CD4-positive, alpha-beta T cell (primary cell): Measurements from ENCODE around the gene ULK4. TPM values are rescaled to one million over a fixed set of nuclear protein-coding genes. Genes with fewer than 3 reads are reported as not detected.

Experiments
- ATAC-seq: fragments of 200-7000 bp; cut with Tn5 transposase; one replicate; pipeline ENCODE4 v1.10.0; 2022; ENCODE audit warnings: mild to moderate bottlenecking; ENCODE audit not compliant: poor library complexity
- CTCF ChIA-PET: fragments of 350-600 bp; sonication (Branson Sonifier 250); formaldehyde crosslinking; loops from one replicate; lab custom pipeline; 2021; ENCODE audit warnings: antibody characterized with exemption, inconsistent platforms; lab: Charles Lee
- POLR2A ChIA-PET: fragments of 350-600 bp; sonication (Branson Sonifier 250); formaldehyde crosslinking; loops from one replicate; lab custom pipeline; 2021; ENCODE audit warnings: antibody characterized with exemption, inconsistent platforms; lab: Charles Lee
- DNase-seq, 14 experiments: peaks; one replicate each; pipeline ENCODE4 v3.0.0-alpha.2; 2013 to 2020; ENCODE audit warnings: mixed read lengths in 2 of 14
- H3K27ac ChIP-seq, 2 donors: one replicate each; pipeline versions ENCODE4 v1.5.1 to v1.7.0; 2013; ENCODE audit warnings: low read length in 2 of 2, low read depth in 1 of 2, mild to moderate bottlenecking in 1 of 2
- H3K27me3 ChIP-seq, 2 experiments: 1 replicate in 1 of 2; 2 replicates in 1 of 2; pipeline versions ENCODE4 v1.6.1 to v1.7.0; 2013; ENCODE audit warnings: low read length in 2 of 2, control low read depth in 1 of 2, mild to moderate bottlenecking in 1 of 2, moderate library complexity in 1 of 2; ENCODE audit not compliant: insufficient read depth in 2 of 2, control insufficient read depth in 1 of 2
- H3K36me3 ChIP-seq: one replicate; pipeline ENCODE4 v1.6.1; 2013; ENCODE audit warnings: low read length, control low read depth; ENCODE audit not compliant: insufficient read depth
- H3K4me1 ChIP-seq: one replicate; pipeline ENCODE4 v1.6.1; 2013; ENCODE audit warnings: low read length, control low read depth; ENCODE audit not compliant: insufficient read depth
- H3K4me3 ChIP-seq: one replicate; pipeline ENCODE4 v1.5.1; 2013; ENCODE audit warnings: mild to moderate bottlenecking, low read length, moderate library complexity
- H3K9me3 ChIP-seq, 2 experiments: 1 replicate in 1 of 2; 2 replicates in 1 of 2; pipeline versions ENCODE4 v1.6.1 to v1.7.0; 2013; ENCODE audit warnings: low read length in 2 of 2, mild to moderate bottlenecking in 2 of 2, control low read depth in 1 of 2, moderate library complexity in 1 of 2; ENCODE audit not compliant: control insufficient read depth in 1 of 2, insufficient read depth in 1 of 2
- H3K27ac Mint-ChIP-seq: one replicate; pipeline ENCODE4 v1.8.0; 2020; ENCODE audit warnings: mixed read lengths
- H3K27me3 Mint-ChIP-seq: one replicate; pipeline ENCODE4 v1.8.0; 2021; ENCODE audit warnings: mixed read lengths
- H3K36me3 Mint-ChIP-seq: one replicate; pipeline ENCODE4 v1.8.0; 2021; ENCODE audit warnings: low read depth, mixed read lengths
- H3K4me1 Mint-ChIP-seq: one replicate; pipeline ENCODE4 v1.8.0; 2021; ENCODE audit warnings: low read depth, mixed read lengths
- H3K4me3 Mint-ChIP-seq: one replicate; pipeline ENCODE4 v1.8.0; 2020; ENCODE audit warnings: mild to moderate bottlenecking, mixed read lengths
- H3K9me3 Mint-ChIP-seq: one replicate; pipeline ENCODE4 v1.8.0; 2020; ENCODE audit warnings: mixed read lengths
- CTCF ChIP-seq: fragments of 200-600 bp; IDR thresholded peaks from one replicate; pipeline ENCODE4 v1.8.0; 2022; ENCODE audit warnings: antibody characterized with exemption, mild to moderate bottlenecking
- intact Hi-C, 2 experiments: fragments of 100-400 bp; cut with DNase I in 1 of 2; cut with micrococcal nuclease in 1 of 2; formaldehyde crosslinking; loops; one replicate each; pipeline versions ENCODE4 v1.15.1 to v1.9.0; 2023 to 2025; cut with DNase I, micrococcal nuclease
- total RNA-seq, 174 experiments: library from RNA in 2 of 174; stranded (reverse) in 2 of 174; gene quantifications; one replicate each; pipeline ENCODE4 v1.2.3 and lab custom pipeline; 2021 to 2026

Gene ULK4
- total RNA-seq, 2 experiments from 2014 or later = 23.8 to 28.6 TPM

GRCh38 chr3:41608347-41608746 is 353.6 kb downstream of the ULK4 start:
- POLR2A ChIA-PET = no interaction called here
- ATAC-seq (no peak), DNase-seq (no peak)
- Mint-ChIP-seq H3K9me3 (no peaks in the 10 kb centered on the region), H3K27me3 (no peaks in the 10 kb centered on the region), H3K36me3 (no peaks in the 10 kb centered on the region), H3K4me3 (no peak overlapping the region), H3K27ac (no peak overlapping the region), H3K4me1 (no peaks in the 10 kb centered on the region)
- TF ChIP-seq CTCF = no peak
- Histone ChIP-seq H3K4me1 (no peaks in the 10 kb centered on the region), H3K27ac (no peak overlapping the region), H3K4me3 (no peak overlapping the region), H3K9me3 (no peaks in the 10 kb centered on the region), H3K36me3 (no peaks in the 10 kb centered on the region), H3K27me3 (no peaks in the 10 kb centered on the region)
- CTCF ChIA-PET = no interaction called here
- intact Hi-C loops = no loop called here

GRCh38 chr3:41603807-41604206 is 358.1 kb downstream of the ULK4 start:
- intact Hi-C loops = no loop called here

GRCh38 chr3:41602121-41602520 is 359.8 kb downstream of the ULK4 start:
- H3K9me3 Mint-ChIP-seq = no peaks in the 10 kb centered on the region
- H3K27ac ChIP-seq = no peak overlapping the region
- intact Hi-C loops = no loop called here
- ChIA-PET CTCF (no interaction called here), POLR2A (no interaction called here)
- no peaks in the 10 kb centered on the region for H3K4me1 Mint-ChIP-seq
- no peaks in the 10 kb centered on the region for H3K36me3 ChIP-seq
- H3K27me3 ChIP-seq = no peaks in the 10 kb centered on the region
- H3K36me3 Mint-ChIP-seq = no peaks in the 10 kb centered on the region
- no peak for TF ChIP-seq CTCF
- H3K27ac Mint-ChIP-seq = no peak overlapping the region
- ATAC-seq (no peak), DNase-seq (no peak)
- H3K27me3 Mint-ChIP-seq = no peaks in the 10 kb centered on the region
- no peak overlapping the region for H3K4me3 Mint-ChIP-seq
- no peak overlapping the region for H3K4me3 ChIP-seq
- no peaks in the 10 kb centered on the region for H3K9me3 ChIP-seq
- H3K4me1 ChIP-seq = no peaks in the 10 kb centered on the region

More at GRCh38 chr3:41603807-41604206, 358.1 kb downstream of the ULK4 start:
- Mint-ChIP-seq H3K36me3 (no peaks in the 10 kb centered on the region), H3K4me1 (no peaks in the 10 kb centered on the region), H3K27me3 (no peaks in the 10 kb centered on the region), H3K9me3 (no peaks in the 10 kb centered on the region), H3K27ac (no peak overlapping the region), H3K4me3 (no peak overlapping the region)
- POLR2A ChIA-PET = no interaction called here
- no peak overlapping the region for H3K27ac ChIP-seq
- H3K4me1 ChIP-seq = no peaks in the 10 kb centered on the region
- H3K36me3 ChIP-seq = no peaks in the 10 kb centered on the region
- H3K27me3 ChIP-seq = no peaks in the 10 kb centered on the region
- ATAC-seq (no peak), DNase-seq (no peak)
- CTCF ChIA-PET = no interaction called here
- no peak overlapping the region for H3K4me3 ChIP-seq
- TF ChIP-seq CTCF = no peak
- H3K9me3 ChIP-seq = no peaks in the 10 kb centered on the region
